Jurkat, Clone E6-1 (cell line): ENCODE measurements around the gene NAV2.

Experiments used
- DNase-seq: peaks from one replicate; pipeline ENCODE4 v3.0.0-alpha.2; 2011; ENCODE audit warnings: low read depth, low spot score
- H3K4me3 ChIP-seq: 2 replicates; pipeline ENCODE4 v1.5.1; 2011; ENCODE audit warnings: mild to moderate bottlenecking, low read length, control low read depth, moderate library complexity

Gene NAV2

DNA sequence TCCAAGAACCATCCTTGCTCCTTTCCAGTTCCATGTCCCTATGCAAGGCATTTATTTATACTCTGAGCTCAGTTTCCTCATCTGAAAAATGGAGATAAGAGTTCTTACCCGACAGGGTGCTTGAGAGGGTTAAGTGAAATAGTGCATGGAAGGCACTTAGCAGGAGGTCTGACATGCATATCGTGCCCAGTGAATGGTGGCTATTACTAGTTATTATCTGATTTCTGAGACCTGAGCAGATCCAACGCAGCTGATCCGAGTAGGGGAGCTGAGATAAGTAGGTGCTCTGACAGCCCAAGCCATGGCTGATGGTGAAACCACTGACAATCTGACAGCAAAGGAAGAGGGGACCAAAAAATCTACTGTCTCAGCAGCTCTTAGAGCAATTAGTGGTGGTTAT lies 24.9 kb downstream of the NAV2 start:
- H3K4me3 ChIP-seq, result no peak overlapping the region
- DNase-seq, result no peak

DNA sequence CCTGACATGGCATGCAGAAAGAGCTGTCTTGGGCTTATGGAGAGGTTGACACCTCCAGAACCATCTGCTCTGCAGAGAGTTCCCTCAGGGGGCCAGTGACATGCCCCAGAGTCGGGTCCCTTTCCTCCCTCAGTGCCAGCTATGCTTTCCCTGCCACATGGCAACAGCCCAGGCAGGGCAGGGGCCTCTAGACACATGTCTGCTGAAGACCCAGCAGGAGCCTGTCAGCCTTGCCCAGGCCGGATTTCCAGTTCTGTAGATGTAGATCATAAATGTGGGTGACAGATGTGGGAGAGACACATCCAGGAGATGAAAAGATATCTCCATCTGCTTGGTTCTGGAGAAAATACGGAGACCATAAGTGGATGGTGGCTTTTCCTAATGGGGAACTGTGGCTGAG lies 25.5 kb downstream of the NAV2 start:
- no peak for DNase-seq
- H3K4me3 ChIP-seq, result no peak overlapping the region

DNA sequence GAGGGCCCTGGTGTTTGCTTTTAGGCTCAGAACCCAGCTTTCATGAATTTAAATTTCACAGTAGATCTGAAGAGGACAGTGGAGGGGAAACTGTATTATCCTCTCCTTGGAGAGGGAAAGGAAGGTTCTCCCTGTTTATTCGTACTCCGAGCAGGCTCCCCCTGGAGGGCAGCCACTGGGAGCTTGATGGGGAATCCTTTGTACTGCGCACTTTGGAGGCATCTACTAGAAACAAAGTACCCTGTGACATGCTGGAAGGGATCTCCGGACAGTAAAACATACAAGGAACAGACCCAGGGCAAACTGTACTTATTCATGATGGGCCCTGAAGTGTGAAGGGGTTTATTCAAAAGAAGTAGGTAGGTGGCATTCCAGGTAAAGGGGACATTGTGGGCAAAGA lies 27.2 kb downstream of the NAV2 start:
- no peak for DNase-seq

DNA sequence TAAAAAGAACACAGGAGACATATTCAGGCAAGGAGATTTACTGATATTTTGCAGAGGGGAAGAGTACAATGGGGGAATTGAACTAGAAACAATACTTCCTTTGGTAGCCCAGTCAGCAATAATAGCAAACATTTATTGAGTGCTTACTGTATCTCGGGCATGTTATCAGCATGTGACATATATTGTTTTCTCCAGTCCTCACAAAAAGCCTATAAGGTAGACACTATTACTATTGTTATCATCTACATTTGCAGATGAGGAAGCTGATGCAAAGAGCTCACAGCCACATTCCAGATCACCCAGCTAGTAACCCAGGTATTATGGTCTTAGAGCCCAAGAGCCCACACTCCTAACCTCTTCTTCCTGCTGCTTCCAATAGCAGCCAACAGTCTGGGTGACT lies 27.9 kb downstream of the NAV2 start:
- no peak for DNase-seq
- no peak overlapping the region for H3K4me3 ChIP-seq

More for the DNA sequence above, 27.2 kb downstream of the NAV2 start:
- no peak overlapping the region for H3K4me3 ChIP-seq

DNA sequence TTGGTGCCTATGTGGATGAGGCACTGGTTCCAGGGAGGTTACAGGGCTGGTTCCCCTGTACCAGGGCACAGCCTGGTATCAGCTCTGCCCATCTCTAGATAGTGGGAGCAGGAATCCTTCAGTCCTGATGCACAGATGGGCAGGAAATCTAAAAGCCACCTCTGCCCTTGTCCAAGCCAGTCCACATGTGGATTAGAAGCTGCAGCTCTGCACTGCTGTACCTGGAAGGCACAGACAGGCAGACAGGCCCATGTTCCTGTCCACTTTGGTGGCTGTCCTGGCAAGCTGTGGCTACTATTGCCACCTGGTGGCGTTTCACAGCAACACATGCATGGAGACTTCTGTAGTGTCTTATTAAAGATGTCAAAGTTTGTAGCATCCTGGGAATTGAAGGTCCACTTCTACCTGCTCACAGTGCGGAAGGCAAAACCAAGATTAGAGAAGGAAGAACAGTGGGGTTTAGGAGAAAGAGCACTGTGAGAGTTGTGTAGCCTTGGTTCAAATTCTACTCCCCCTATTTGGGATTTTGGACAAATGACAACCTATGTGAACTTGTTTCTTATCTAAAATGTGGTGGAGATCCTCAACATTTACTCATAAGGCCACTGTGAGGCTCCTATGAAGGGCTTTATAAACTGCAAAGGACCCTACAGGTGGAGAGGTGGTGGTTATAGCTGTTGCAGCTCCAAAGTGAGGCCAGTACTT lies 30.1 kb downstream of the NAV2 start:
- DNase-seq, result peak; percentile 49
- no peak overlapping the region for H3K4me3 ChIP-seq

DNA sequence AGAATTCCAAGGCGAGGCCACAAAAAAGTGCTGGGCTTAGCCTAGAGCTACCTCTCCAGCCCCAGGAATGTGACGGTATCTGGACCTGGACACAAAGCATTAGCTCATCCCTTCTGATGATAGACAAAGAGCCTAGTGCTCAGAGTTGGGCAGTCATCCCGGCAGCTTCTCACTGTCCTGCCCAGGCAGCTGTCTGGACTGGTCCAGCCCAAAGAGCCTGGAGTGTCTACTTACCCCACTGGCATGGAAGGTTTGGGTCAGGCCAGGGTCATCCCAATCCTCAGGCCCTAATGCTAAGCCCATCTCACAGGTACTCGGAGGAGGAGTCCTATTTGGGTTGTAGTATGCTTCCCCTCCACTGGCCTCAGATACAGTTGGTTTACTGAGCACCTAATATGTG lies 31.0 kb downstream of the NAV2 start:
- no peak for DNase-seq
- no peak overlapping the region for H3K4me3 ChIP-seq

DNA sequence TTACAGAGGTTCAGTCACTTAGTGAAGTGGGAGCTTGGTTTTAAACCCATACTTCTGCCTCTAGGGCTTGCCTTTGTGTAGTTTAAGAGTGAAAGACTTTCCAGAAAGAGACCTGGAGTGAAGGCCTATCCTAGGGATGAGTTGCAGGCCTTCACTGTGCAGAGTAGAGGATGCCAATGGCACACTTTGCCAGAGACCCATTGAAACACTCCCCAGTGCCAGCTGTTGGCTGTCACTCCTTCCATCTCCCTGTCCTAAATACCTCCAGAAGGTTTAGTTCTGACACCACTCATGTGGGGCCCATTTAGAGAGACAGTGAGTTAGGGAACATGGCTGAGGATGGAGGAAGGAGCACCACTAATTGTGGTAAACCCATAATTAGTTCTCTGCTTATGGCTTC lies 31.5 kb downstream of the NAV2 start:
- DNase-seq, result no peak
- H3K4me3 ChIP-seq, result no peak overlapping the region

DNA sequence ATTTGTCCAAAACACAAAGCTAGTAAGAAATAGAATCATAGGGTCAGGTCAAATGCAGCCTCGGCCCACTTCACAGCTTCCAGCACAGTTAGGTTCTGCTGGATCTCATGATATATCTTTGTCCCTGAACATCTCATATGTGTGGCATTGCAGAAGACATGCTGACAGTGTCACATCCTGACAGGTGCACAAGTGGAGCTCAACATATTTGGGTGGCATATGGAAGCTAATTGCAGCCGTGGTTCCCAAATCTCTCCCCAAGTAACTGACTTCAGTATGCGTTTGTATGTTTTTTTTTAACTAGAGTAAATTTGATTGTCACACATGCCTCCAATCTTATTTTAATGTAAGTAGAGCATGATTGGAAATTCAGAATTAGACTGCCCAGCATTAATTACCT lies 33.4 kb downstream of the NAV2 start:
- H3K4me3 ChIP-seq, result no peak overlapping the region
- no peak for DNase-seq

DNA sequence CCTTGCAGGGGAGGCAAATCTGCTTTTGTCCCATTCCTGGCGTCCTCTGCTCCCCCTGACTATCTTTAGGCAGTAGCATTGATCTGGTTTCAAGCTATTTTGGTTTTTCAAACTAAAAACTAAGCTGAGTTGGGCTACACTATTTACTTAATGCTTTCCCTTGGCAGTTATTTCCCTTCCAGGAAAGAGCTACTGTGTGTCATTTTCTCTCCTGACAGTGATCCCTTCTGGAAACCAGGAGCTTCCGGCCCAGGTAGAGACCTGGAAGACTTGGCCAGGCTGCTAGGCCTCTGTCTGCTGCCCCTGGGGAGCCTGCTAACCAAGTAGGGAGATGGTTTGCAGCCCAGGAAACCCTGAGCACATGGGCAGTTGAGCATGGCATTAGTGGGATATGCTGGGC lies 35.0 kb downstream of the NAV2 start:
- no peak overlapping the region for H3K4me3 ChIP-seq
- no peak for DNase-seq

DNA sequence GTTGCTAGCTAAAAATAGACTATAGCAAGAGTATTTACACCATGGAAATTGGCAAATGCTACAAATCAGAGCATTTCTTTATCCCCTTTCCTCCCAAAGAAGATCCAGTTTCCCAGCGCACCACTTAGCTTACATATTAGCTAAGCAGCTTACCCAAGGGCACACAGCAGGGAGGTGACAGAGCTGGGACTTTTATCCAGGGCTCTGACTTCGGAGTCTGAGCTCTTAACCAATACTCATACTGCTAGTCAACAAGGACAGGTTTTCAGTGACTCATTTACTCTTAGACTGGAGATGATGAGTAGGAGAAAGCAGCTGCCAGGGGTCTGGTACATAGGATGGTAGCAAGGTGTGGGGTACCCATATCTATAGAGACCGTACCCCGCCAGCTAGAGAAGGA lies 38.4 kb downstream of the NAV2 start:
- no peak for DNase-seq
- no peak overlapping the region for H3K4me3 ChIP-seq

DNA sequence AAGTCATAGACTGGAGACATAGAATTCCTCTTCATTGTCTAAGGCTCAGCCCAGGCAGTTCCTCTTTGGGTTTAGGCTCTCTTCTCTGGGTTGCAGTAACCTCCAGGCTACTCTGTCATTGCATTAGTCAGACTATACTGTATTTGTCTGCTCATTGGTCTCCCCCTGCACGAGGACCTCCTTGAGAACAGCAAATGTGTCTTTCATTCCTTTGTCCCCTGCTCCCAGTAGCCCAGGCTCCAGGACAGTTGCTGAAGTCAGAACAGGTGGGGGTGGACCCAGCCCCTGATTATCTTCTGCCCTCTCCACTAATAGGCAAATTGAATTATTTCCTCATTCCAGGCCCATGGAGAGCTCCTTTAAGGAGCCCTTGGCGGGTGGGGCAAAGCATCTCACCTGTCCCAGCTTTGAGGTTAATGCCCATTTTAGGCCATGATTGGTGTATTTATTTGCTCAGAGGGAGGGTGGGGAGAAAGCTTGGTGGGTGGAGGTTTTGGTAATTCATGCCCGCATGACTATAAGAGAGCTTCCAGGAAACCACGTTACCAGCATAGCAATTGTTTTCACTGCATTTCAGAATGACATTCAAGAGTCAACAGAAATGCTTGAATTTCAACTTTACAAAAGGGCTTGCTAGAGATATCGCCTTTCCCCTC lies 40.9 kb downstream of the NAV2 start:
- no peak for DNase-seq
- no peak overlapping the region for H3K4me3 ChIP-seq

DNA sequence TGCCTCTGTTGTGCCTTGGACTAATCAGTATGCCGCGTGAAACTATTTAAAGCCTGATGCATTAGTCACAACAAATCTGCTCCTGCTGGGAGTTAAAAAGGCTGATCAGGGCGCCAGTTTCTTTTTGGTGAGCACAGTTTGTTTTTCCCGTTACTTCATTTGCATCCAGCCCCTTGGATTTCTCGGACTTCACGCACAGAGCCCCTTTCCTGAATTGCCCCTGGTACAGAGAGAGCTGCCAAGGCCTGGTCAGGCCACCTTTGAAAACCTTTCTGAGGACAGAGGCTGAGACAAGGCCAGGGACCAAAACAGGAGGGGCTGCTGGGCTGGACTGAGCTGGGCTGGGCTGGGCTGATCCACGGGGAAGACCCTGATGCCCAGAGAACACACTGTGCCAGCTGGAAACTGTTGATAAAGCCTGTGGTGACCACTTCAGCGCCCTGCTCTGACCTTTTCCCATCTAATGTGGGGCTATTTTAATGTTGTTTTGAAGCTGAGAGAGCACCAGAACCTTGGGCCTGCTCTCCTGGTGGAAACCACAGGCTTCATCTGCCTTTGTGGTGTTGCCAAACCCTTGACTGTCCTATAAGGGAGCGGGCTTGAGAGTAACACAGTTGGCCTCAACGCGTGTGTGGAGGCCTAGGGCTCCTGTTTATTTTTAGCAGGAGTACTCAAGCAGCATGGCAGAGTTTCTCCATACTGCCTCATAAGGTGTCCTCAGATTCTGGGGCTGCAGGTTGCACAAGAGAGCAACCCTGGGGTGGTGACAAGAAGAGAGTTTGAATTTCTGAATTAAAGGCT lies 44.2 kb downstream of the NAV2 start:
- H3K4me3 ChIP-seq, result no peak overlapping the region
- DNase-seq, result no peak

DNA sequence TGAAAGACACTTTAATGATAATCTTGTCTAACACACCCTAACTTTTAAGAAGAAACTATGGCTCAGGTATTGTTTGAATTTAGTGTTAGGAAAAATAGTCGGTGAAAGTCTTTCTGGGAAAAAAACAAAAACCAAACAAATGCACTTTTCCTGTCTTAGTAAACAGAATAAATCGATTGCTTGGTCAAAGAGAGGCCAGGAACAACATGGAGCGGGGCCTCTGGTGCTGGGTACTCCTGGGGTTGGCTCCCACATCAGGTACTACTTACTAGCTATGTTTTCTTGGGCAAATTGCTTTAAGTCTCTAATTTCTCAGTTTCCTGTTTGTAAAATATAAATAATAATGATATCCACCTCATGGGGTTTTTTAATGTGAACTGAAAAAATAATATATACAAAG lies 46.8 kb downstream of the NAV2 start:
- no peak overlapping the region for H3K4me3 ChIP-seq
- no peak for DNase-seq

DNA sequence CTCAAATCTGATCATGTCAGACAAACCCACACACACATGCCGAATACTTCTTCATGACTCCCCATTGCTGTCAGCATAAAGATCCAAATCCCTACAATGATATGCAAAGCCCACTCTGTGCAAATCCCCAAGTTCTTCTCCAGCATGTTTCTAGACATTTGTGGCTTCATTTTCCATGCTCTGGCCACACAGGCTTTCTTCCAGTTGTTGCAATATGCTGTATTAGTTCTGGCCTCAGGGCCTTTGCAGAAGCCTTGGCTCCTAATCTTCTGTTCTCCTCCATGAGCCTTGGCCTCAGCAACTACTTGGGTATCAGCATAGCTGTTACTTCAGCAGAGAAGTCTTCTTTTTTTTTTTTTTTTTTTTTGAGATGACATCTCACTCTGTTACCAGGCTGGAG lies 49.6 kb downstream of the NAV2 start:
- no peak for DNase-seq
- no peak overlapping the region for H3K4me3 ChIP-seq

DNA sequence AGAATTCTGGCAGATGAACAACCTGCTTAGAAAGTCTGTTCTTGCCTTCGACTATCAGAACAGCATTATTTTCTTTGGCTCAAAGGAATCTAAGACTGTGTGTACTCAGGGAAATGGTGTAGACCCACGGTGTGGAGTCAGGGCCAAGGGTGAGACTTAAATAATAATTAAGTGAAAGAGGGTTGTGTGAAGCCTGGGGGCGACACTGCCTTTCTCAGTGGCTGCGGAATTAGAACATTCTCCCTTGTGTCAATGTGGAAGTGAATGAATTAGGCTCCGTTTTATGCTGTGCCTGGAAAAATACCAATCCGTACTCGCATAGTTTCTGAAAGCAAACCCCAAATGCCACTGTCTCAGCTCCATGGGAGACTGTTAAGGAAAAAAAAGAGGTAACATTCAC lies 50.7 kb downstream of the NAV2 start:
- H3K4me3 ChIP-seq, result no peak overlapping the region
- DNase-seq, result no peak

DNA sequence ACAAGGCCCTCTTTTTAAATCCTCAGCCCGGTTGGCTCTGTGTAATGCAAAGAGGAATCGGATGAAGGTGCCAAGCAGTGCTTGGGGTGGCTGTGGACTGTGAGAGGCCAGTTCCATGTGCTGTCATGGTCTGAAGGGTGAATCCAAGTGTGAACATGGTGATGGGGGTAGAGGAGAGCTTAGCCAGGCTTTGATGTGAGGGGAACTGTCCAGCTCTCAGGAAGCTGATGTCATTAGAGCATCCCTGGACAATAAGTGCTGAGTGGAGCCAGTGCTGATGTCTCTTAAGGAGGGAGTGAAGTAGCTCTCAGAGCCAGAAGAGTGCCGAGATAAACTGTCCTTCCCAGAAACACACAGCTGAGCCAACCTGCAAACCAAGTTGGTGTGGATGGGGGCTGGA lies 53.6 kb downstream of the NAV2 start:
- no peak for DNase-seq
- H3K4me3 ChIP-seq, result no peak overlapping the region

DNA sequence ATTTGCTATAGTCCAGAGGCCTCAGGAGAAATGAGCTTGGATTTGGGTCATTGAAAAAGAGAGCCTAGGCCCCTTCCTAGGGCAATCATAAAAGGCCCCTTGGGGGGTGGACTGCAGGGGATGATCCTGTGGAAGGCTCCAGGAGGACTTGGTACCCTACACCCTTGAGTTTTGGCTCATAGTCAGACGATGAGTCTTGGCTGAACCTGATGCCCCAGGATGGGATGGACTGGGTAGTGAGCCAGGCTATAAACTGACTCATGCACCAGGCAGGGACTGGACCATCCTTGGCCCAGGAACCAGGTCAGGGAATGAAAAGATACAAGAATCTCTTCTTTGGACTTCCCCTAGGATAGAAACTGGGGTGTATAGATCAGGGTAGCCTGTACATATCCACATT lies 54.2 kb downstream of the NAV2 start:
- H3K4me3 ChIP-seq, result no peak overlapping the region
- no peak for DNase-seq

DNA sequence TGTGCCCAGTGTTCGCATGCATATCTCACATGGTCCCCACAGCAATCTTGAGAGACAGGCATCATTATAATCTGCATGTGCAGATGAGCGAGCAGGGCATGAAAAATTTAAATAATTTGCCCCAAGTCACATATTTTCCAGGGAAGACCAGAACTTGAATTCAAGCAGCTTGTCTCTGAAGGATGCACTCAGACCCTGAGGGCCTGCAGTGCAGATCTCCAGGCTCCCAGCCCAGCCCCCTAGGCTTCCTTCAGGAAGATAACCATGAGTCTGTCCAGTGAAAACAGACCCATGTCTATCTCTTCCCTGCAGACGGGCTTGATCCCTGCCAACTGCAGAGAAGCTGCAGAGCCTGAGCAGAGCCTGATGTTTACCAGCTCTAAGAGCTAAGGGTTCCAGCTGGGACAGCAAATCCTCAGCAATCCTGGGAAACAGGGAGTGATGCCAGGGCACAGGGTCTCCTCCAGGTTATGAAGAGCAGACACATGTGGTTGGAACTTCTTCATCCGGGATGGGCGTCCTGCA lies 55.1 kb downstream of the NAV2 start:
- no peak for DNase-seq
- H3K4me3 ChIP-seq, result no peak overlapping the region

DNA sequence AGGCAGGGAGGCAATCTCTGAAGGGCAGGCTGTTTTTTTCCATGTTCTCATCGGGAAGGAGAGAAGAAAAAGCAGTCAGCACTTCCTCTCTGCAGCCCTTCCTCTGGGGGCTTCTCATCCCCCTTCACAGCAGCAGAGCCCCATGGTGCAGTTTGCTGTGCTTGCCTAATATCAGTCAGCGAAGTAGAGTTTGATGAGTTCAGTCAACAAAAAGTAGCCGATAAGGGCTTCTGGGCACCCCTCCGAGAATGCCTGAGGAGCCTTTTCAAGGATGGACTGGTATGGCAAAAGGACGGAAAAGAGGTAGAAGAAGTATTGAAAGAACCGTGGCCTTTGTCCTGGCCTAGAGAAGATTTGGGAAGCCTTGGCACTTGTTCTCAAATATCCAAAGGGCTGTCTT lies 55.6 kb downstream of the NAV2 start:
- no peak for DNase-seq
- H3K4me3 ChIP-seq, result no peak overlapping the region

DNA sequence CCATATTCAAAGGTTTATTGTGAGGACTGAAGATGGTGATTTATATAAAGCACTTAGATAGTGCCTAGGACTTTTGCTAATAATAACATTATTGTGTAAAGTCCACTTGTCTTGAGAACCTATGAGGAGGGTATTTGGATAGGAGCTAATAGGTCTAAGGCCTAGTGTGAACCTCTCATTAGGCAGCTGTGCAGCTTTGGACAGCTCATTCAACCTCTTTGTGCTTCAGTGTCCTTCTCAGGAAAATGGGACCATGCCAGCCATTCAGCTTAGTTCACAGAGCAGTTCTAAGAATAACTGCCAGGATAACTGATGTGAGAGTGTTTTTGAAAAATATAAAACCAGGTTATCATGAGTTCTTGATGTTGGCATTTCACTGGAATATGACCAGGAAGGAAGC lies 56.2 kb downstream of the NAV2 start:
- H3K4me3 ChIP-seq, result no peak overlapping the region
- no peak for DNase-seq
